Thyroid gland (tissue), 4 donors: ENCODE measurements around the gene CCDC178. TPM values are rescaled to one million over a fixed set of nuclear protein-coding genes. Genes with fewer than 3 reads are reported as not detected.

Source experiments
- DNase-seq, 2 donors: peaks; one replicate each; pipeline ENCODE4 v3.0.0-alpha.2; 2019
- H3K27ac ChIP-seq, 3 donors: fragments of 200-600 bp; sonication (generic); 1 replicate in 2 of 3; 2 replicates in 1 of 3; pipeline ENCODE4 v1.5.1; 2016 to 2019; ENCODE audit warnings: mild to moderate bottlenecking in 1 of 3, moderate library complexity in 1 of 3
- H3K27me3 ChIP-seq: fragments of 200-600 bp; sonication (generic); one replicate; pipeline ENCODE4 v1.5.1; 2019
- H3K36me3 ChIP-seq, 2 donors: fragments of 200-600 bp; sonication (generic); one replicate each; pipeline ENCODE4 v1.5.1; 2016 to 2019
- H3K4me1 ChIP-seq, 2 donors: fragments of 200-600 bp; sonication (generic); one replicate each; pipeline ENCODE4 v1.5.1; 2017 to 2019
- H3K4me3 ChIP-seq, 3 donors: fragments of 200-600 bp; sonication (generic); replicated peaks in 1 of 3; 1 replicate in 2 of 3; 2 replicates in 1 of 3; pipeline ENCODE4 v1.5.1; 2016; ENCODE audit warnings: mild to moderate bottlenecking in 1 of 3
- H3K9me3 ChIP-seq: fragments of 200-600 bp; sonication (generic); one replicate; pipeline ENCODE4 v1.5.1; 2017
- POLR2A ChIP-seq, 2 donors: fragments of 450-650 bp; IDR thresholded peaks; one replicate each; pipeline ENCODE4 v1.6.1; 2017; ENCODE audit warnings: antibody characterized with exemption in 2 of 2, mild to moderate bottlenecking in 2 of 2, moderate library complexity in 1 of 2
- WGBS, 2 donors: methylation state at CpG; one replicate each; pipeline ENCODE4 v1.1.5; 2017; 5-methylcytosine and 5-hydroxymethylcytosine counted together
- intact Hi-C: fragments of 100-400 bp; cut with DNase I; formaldehyde crosslinking; loops from one replicate; pipeline ENCODE4 v1.15.1; 2023
- total RNA-seq, 4 donors: library from RNA; depleted of rRNA; stranded (reverse); fragments of >200 nt; gene quantifications; one replicate each; pipeline ENCODE4 v1.2.3, GENCODE V29; 2016
- TF ChIP-seq, protein P1 (sequence below), 6 experiments: fragments of 200-600 bp in 3 of 6; fragments of 450-650 bp in 3 of 6; sonication (generic) in 3 of 6; IDR thresholded peaks; one replicate each; pipeline ENCODE4 v1.5.1; 2016 to 2019; ENCODE audit warnings: antibody characterized with exemption in 6 of 6, mild to moderate bottlenecking in 2 of 6, inconsistent platforms in 1 of 6, moderate library complexity in 1 of 6

The CCDC178 gene
- total RNA-seq, 4 donors from 2014 or later, result 1.4 to 3.1 (median 1.7) TPM; not detected in 1

GRCh38 chr18:33114749-33115148 lies 325.8 kb downstream of the CCDC178 start:
- H3K4me1 ChIP-seq, result no peaks in the 10 kb centered on the region
- no peaks in the 10 kb centered on the region for H3K9me3 ChIP-seq
- no peak overlapping the region for H3K4me3 ChIP-seq
- intact Hi-C loops, result no loop called here
- no peak for DNase-seq
- no peak overlapping the region for H3K27ac ChIP-seq
- H3K27me3 ChIP-seq, result no peaks in the 10 kb centered on the region
- WGBS, 2 donors, result 77 to 89% methylated on average over 1 of the region's 1 CpG
- H3K36me3 ChIP-seq, result no peaks in the 10 kb centered on the region
- TF ChIP-seq, protein P1, sequence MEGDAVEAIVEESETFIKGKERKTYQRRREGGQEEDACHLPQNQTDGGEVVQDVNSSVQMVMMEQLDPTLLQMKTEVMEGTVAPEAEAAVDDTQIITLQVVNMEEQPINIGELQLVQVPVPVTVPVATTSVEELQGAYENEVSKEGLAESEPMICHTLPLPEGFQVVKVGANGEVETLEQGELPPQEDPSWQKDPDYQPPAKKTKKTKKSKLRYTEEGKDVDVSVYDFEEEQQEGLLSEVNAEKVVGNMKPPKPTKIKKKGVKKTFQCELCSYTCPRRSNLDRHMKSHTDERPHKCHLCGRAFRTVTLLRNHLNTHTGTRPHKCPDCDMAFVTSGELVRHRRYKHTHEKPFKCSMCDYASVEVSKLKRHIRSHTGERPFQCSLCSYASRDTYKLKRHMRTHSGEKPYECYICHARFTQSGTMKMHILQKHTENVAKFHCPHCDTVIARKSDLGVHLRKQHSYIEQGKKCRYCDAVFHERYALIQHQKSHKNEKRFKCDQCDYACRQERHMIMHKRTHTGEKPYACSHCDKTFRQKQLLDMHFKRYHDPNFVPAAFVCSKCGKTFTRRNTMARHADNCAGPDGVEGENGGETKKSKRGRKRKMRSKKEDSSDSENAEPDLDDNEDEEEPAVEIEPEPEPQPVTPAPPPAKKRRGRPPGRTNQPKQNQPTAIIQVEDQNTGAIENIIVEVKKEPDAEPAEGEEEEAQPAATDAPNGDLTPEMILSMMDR (IDR thresholded peaks at IDR 0.05), result no peak
- no peak for TF ChIP-seq POLR2A (IDR thresholded peaks at IDR 0.05)

DNA sequence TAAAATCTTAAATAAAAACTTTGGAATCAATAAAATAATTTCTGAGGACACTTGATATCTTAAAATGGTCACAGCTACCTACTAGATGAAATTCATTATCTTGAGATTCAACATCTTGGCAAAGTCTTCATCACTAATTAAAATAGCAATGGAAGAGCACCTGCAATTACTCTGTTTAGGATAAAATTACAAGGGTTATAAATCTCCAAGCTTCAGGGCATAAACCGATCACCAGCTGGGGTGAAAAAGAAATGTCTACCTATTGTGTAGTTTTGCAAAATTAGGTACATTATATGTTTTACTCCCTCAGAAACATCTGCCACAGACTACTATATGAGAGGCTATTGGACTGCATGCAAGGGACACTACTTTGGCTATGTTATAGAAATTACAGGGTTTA lies 327.1 kb downstream of the CCDC178 start:
- Histone ChIP-seq H3K36me3 (no peaks in the 10 kb centered on the region), H3K9me3 (no peaks in the 10 kb centered on the region), H3K27ac (no peak overlapping the region), H3K4me1 (no peaks in the 10 kb centered on the region), H3K4me3 (no peak overlapping the region), H3K27me3 (no peaks in the 10 kb centered on the region)
- WGBS, 2 donors, result 78 to 88% methylated on average over 1 of the region's 1 CpG
- no peak for DNase-seq
- intact Hi-C loops, result no loop called here
- no peak for TF ChIP-seq POLR2A (IDR thresholded peaks at IDR 0.05)
- TF ChIP-seq, protein P1 (IDR thresholded peaks at IDR 0.05), result no peak

- TF ChIP-seq, protein P1 (IDR thresholded peaks at IDR 0.05), result no peak
- no peak for TF ChIP-seq POLR2A (IDR thresholded peaks at IDR 0.05)
- no peaks in the 10 kb centered on the region for H3K9me3 ChIP-seq
- H3K36me3 ChIP-seq, result no peaks in the 10 kb centered on the region
- intact Hi-C loops, result no loop called here
- no peaks in the 10 kb centered on the region for H3K4me1 ChIP-seq
- no peaks in the 10 kb centered on the region for H3K27me3 ChIP-seq
- DNase-seq, result no peak
- H3K4me3 ChIP-seq, result no peak overlapping the region
- no peak overlapping the region for H3K27ac ChIP-seq
These were observed 333.0 kb downstream of the CCDC178 start for GRCh38 chr18:33107511-33107910.

DNA sequence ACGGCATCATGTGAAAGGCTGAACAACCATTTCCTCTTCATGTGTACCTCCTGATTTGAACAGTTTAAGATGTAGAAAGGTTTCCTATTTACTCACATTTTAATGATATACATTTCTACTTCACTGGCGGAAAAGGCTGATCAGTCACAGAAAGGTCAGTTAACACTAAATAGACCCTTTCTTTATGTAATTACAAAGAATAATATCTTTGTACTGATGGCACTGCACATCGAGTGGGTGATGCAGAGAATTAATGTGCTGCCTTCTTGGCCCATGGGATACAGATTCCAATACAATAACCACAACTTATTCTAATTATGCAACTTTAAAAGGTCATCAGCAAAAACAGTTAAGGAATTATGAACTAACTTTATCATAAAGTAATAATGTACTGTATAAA lies 339.2 kb downstream of the CCDC178 start:
- intact Hi-C loops, result no loop called here
- WGBS, 2 donors, result 85 to 87% methylated on average over 3 of the region's 3 CpGs
- DNase-seq, result no peak

DNA sequence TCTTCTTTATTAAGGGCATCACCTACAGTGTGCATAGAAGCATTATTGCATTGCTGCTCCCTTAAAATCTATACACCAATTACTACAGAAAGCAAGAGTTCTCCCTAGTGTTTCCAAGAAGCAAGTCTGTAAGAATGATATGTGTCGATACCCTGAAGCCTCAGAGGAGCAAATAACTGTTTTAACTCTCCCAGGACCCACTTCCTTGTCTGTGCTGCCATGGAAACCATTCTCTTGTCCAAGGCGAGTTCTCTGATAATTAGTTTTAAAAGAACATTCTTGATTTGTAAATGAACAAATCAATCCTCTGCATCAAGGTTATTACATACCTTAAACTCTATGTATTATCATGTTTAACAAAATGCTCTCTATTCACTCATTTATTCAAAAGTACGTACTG lies 340.9 kb downstream of the CCDC178 start:
- H3K27me3 ChIP-seq, result no peaks in the 10 kb centered on the region
- no peaks in the 10 kb centered on the region for H3K9me3 ChIP-seq
- no peaks in the 10 kb centered on the region for H3K36me3 ChIP-seq
- H3K27ac ChIP-seq, result no peak overlapping the region
- no peak for TF ChIP-seq POLR2A (IDR thresholded peaks at IDR 0.05)
- TF ChIP-seq, protein P1 (IDR thresholded peaks at IDR 0.05), result no peak
- DNase-seq, result no peak
- no peak overlapping the region for H3K4me3 ChIP-seq
- intact Hi-C loops, result no loop called here
- H3K4me1 ChIP-seq, result no peaks in the 10 kb centered on the region
- WGBS, 2 donors, result 79 to 82% methylated on average over 3 of the region's 3 CpGs

More for the DNA sequence above, 339.2 kb downstream of the CCDC178 start:
- TF ChIP-seq, protein P1 (IDR thresholded peaks at IDR 0.05), result no peak
- Histone ChIP-seq H3K4me1 (no peaks in the 10 kb centered on the region), H3K36me3 (no peaks in the 10 kb centered on the region), H3K4me3 (no peak overlapping the region), H3K9me3 (no peaks in the 10 kb centered on the region), H3K27ac (no peak overlapping the region), H3K27me3 (no peaks in the 10 kb centered on the region)
